ENCODE data around the gene RBBP9. TPM values are rescaled to one million over a fixed set of nuclear protein-coding genes. Genes with fewer than 3 reads are reported as not detected.

Gene RBBP9
- total and polyA plus RNA-seq, 9 of the 15 experiments (the other 6 are each of a cell fraction or from before 2014, with no cell fraction given), result 0.94 to 4.4 (median 2.5) TPM

- H3K27ac ChIP-seq (ENCODE audit: extremely low read depth, low read depth, low read length), result no peak overlapping the region
- no peaks in the 10 kb centered on the region for H3K9me1 ChIP-seq (ENCODE audit: control insufficient read depth, insufficient read depth, low read length)
- H3K9ac ChIP-seq (ENCODE audit: insufficient read depth in 1 of 2, low read depth in 2 of 2, low read length in 2 of 2), result no peak overlapping the region
- FAIRE-seq (no peak), ATAC-seq (no peak), DNase-seq (ENCODE audit: extremely low read depth in 1 of 4, low spot score in 3 of 4) (no peak)
- no peaks in the 10 kb centered on the region for H3K79me2 ChIP-seq (ENCODE audit: control insufficient read depth, insufficient read depth, low read length)
- no TSS peak for BruUV-seq (replicated peaks)
- TF ChIP-seq ZNF584 (CRISPR knock-in tag; IDR thresholded peaks at IDR 0.05; ENCODE audit: low read depth), result no peak
- no peak for TF ChIP-seq ZNF764 (CRISPR knock-in tag; IDR thresholded peaks at IDR 0.05; ENCODE audit: low read depth)
- no peak for TF ChIP-seq ZHX1 (conservative IDR thresholded peaks at IDR 0.05; ENCODE audit: low read length)
- no peak for TF ChIP-seq RBM25 (IDR thresholded peaks at IDR 0.05; ENCODE audit: low read depth, low read length, severe bottlenecking)
- TF ChIP-seq HIVEP1 (CRISPR knock-in tag; IDR thresholded peaks at IDR 0.05), result no peak
- TF ChIP-seq NR3C1 (CRISPR knock-in tag; IDR thresholded peaks at IDR 0.05), result no peak
- TF ChIP-seq POLR2B (IDR thresholded peaks at IDR 0.05; ENCODE audit: low read depth, partially characterized antibody), result no peak
- no peak for TF ChIP-seq TCF3 (CRISPR knock-in tag; IDR thresholded peaks at IDR 0.05)
- TF ChIP-seq CREBBP (IDR thresholded peaks at IDR 0.05; ENCODE audit: low read depth, low read length), result no peak
- TF ChIP-seq NBN (IDR thresholded peaks at IDR 0.05; ENCODE audit: low read depth), result no peak
- no peak for TF ChIP-seq POLR3G (IDR thresholded peaks at IDR 0.05; ENCODE audit: extremely low read depth, insufficient read length, insufficient replicate concordance)
- TF ChIP-seq ID3 (CRISPR knock-in tag; IDR thresholded peaks at IDR 0.05), result no peak
- no peak for TF ChIP-seq ID3 (tag; IDR thresholded peaks at IDR 0.05)
- no peak for TF ChIP-seq ARID3A (IDR thresholded peaks at IDR 0.05; ENCODE audit: borderline replicate concordance, low read depth, low read length)
- no peaks in the 10 kb centered on the region for H4K20me1 ChIP-seq (replicated peaks; ENCODE audit: control insufficient read depth, insufficient read depth, low read length)
- CTCF ChIA-PET (ENCODE audit: low intra/inter-chr PET ratio), result no interaction called here
- POLR2A ChIA-PET, result no interaction called here
- H3K9me3 ChIP-seq (replicated peaks; ENCODE audit: control insufficient read depth, insufficient read depth, low read depth, low read length), result no peaks in the 10 kb centered on the region
- 89% methylated on average over 5 of the region's 6 CpGs for WGBS (ENCODE audit: insufficient coverage, low coverage, missing lambda C conversion rate)
- H2AFZ ChIP-seq (ENCODE audit: low read depth, low read length), result no peak overlapping the region
- peaks cover 74% of the 10 kb centered on the region for H3K36me3 ChIP-seq (ENCODE audit: control insufficient read depth, insufficient read depth, low read length)
- no peak overlapping the region for H3K4me2 ChIP-seq (ENCODE audit: insufficient read depth, low read length)
- in situ Hi-C loops (cut with MboI), result no loop called here
- intact Hi-C loops (cut with micrococcal nuclease), result no loop called here
- H3K27me3 ChIP-seq (ENCODE audit: control insufficient read depth in 2 of 2, insufficient read depth in 2 of 2, low read length in 2 of 2), result no peaks in the 10 kb centered on the region
- H3K4me3 ChIP-seq, result no peak overlapping the region
- no peaks in the 10 kb centered on the region for H3K4me1 ChIP-seq (replicated peaks in 1 of 2; ENCODE audit: control insufficient read depth in 2 of 2, insufficient read depth in 2 of 2, low read length in 2 of 2)
These were observed 35.6 kb upstream of the RBBP9 start for GRCh38 chr20:18532626-18533025.

Measured in K562 (cell line).